Ascending aorta (tissue), 2 donors: Measurements from ENCODE around the gene PDE4B. TPM values are rescaled to one million over a fixed set of nuclear protein-coding genes. Genes with fewer than 3 reads are reported as not detected.
"Not testable (repeated sequence)": the region's sequence is repeated elsewhere in the genome, so short reads cannot be mapped to it uniquely, and the experiment has no call there.

Experiments
- DNase-seq, 2 donors: peaks; one replicate each; pipeline ENCODE4 v3.0.0-alpha.2; 2019; ENCODE audit warnings: low spot score in 2 of 2
- H3K27ac ChIP-seq, 2 donors: fragments of 200-600 bp; sonication (generic); one replicate each; pipeline ENCODE4 v1.5.1; 2016 to 2017; ENCODE audit warnings: mild to moderate bottlenecking in 1 of 2
- H3K27me3 ChIP-seq: fragments of 200-600 bp; sonication (generic); one replicate; pipeline ENCODE4 v1.5.1; 2017
- H3K36me3 ChIP-seq, 2 donors: fragments of 200-600 bp; sonication (generic); one replicate each; pipeline ENCODE4 v1.5.1; 2016
- H3K4me1 ChIP-seq, 2 donors: fragments of 200-600 bp; sonication (generic); one replicate each; pipeline ENCODE4 v1.5.1; 2016 to 2017; ENCODE audit warnings: mild to moderate bottlenecking in 1 of 2
- H3K4me3 ChIP-seq, 2 donors: fragments of 200-600 bp; sonication (generic); one replicate each; pipeline ENCODE4 v1.5.1; 2016 to 2017; ENCODE audit warnings: mild to moderate bottlenecking in 1 of 2
- H3K9me3 ChIP-seq, 2 donors: fragments of 200-600 bp; sonication (generic); one replicate each; pipeline ENCODE4 v1.5.1; 2016
- intact Hi-C: fragments of 100-400 bp; cut with DNase I; formaldehyde crosslinking; loops from one replicate; pipeline ENCODE4 v1.15.1; 2023
- total RNA-seq: library from RNA; depleted of rRNA; stranded (reverse); fragments of >200 nt; gene quantifications from one replicate; pipeline ENCODE4 v1.1.0, GENCODE V29; 2016
- TF ChIP-seq, protein P1 (sequence below), 3 experiments: fragments of 200-600 bp in 2 of 3; fragments of 450-650 bp in 1 of 3; sonication (generic) in 2 of 3; IDR thresholded peaks; one replicate each; pipeline ENCODE4 v1.5.1; 2016 to 2019; ENCODE audit warnings: antibody characterized with exemption in 3 of 3, mild to moderate bottlenecking in 1 of 3, moderate library complexity in 1 of 3

Gene PDE4B
- total RNA-seq, 1 donor from 2014 or later = 4.5 TPM

DNA sequence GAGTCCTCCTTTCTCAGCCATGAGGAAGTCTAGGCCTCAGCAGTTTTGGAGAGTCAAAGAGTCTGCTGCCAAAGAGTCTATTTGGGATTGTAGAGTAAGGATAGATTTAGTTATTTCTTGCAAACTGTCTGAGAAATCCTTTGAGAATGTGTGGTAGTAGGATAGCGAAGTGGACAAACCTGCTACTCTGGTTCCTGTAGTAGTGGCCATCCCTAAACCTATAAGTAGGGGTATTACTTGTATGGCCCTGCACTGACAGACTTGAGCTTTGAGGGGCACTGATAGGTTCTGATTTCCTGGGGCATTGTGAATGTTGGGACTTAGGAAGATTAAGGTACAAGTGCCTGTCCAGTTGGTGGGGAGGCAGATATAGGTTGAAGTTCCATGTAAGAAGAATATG is 625.3 kb downstream of the PDE4B start:
- TF ChIP-seq, protein P1, sequence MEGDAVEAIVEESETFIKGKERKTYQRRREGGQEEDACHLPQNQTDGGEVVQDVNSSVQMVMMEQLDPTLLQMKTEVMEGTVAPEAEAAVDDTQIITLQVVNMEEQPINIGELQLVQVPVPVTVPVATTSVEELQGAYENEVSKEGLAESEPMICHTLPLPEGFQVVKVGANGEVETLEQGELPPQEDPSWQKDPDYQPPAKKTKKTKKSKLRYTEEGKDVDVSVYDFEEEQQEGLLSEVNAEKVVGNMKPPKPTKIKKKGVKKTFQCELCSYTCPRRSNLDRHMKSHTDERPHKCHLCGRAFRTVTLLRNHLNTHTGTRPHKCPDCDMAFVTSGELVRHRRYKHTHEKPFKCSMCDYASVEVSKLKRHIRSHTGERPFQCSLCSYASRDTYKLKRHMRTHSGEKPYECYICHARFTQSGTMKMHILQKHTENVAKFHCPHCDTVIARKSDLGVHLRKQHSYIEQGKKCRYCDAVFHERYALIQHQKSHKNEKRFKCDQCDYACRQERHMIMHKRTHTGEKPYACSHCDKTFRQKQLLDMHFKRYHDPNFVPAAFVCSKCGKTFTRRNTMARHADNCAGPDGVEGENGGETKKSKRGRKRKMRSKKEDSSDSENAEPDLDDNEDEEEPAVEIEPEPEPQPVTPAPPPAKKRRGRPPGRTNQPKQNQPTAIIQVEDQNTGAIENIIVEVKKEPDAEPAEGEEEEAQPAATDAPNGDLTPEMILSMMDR (IDR thresholded peaks at IDR 0.05) = no peak
- Histone ChIP-seq H3K9me3 (peaks cover 9 to 17% of the 10 kb centered on the region in 2 donors), H3K36me3 (no peaks in the 10 kb centered on the region), H3K4me3 (no peak overlapping the region), H3K27ac (no peak overlapping the region), H3K4me1 (no peaks in the 10 kb centered on the region), H3K27me3 (no peaks in the 10 kb centered on the region)
- DNase-seq = no peak
- intact Hi-C loops = no loop called here

DNA sequence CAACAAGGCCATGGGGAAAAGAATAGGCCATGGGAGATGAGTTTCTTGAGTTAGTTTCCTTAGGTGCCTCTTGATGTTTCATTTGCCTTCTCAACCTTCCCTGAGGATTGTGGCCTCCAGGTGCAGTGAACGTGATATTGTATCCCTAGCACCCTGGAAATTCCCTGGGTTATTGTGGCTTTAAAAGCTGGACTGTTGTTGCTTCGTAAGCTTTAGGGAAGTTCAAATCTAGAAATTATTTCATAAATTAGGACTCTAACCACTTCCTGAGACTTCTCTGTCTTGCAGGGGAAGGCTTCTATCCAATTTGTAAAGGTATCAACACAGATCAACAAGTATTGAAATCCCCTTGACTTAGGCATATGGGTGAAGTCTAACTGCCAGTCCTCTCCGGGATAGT is 627.5 kb downstream of the PDE4B start:
- H3K4me3 ChIP-seq, DNase-seq, H3K36me3 ChIP-seq, intact Hi-C loops, H3K4me1 ChIP-seq, H3K27me3 ChIP-seq, H3K27ac ChIP-seq: not testable (repeated sequence)
- H3K9me3 ChIP-seq = peaks cover 9 to 17% of the 10 kb centered on the region in 2 donors

DNA sequence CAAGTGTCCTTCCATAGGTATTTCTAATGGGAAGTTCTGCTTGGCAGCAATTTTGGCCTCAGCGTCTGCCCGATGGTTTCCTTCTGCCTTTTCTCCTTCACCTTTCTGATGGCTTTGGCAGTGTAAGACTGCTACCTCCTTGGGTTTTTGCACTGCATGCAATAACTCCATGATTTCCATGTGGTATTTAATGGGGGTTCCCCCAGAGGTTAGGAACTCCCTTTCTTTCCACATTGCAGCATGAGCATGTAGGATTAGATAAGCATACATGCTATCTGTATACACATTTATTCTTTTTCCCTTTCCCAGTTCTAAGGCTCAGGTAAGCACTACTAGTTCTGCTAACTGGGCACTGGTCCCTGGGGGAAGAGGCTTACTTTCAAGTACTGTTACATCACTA is 628.2 kb downstream of the PDE4B start:
- H3K27me3 ChIP-seq, intact Hi-C loops, DNase-seq, H3K36me3 ChIP-seq, H3K27ac ChIP-seq, H3K4me3 ChIP-seq, H3K4me1 ChIP-seq: not testable (repeated sequence)
- H3K9me3 ChIP-seq = peaks cover 9 to 17% of the 10 kb centered on the region in 2 donors

DNA sequence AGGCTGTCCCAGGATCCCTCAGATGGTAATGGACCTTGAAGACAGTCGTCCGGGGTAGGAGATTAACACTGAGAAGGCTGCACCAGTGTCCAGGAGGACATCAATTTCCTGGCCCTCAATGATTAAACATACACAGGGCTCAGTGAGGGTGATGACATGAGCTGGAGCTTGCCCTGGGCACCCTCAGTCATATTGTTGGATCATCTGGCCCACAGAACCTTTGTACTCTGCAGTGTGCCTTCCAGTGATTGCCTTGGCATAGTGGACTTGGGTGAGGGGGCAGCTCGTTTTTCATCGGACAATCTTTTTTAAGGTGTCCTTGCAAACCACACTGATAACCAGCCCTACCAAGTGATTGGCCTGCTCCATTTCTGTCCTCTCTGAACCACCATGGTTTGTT is 630.1 kb downstream of the PDE4B start:
- Histone ChIP-seq H3K9me3 (peaks cover 3 to 8% of the 10 kb centered on the region in 2 donors), H3K27ac (no peak overlapping the region), H3K27me3 (no peaks in the 10 kb centered on the region), H3K4me1 (no peaks in the 10 kb centered on the region), H3K4me3 (no peak overlapping the region), H3K36me3 (no peaks in the 10 kb centered on the region)
- DNase-seq = no peak
- TF ChIP-seq, protein P1 (IDR thresholded peaks at IDR 0.05) = no peak
- intact Hi-C loops = no loop called here
